ENCODE data around the gene S1PR2. TPM values are rescaled to one million over a fixed set of nuclear protein-coding genes. Genes with fewer than 3 reads are reported as not detected.

S1PR2 gene
- total and polyA plus RNA-seq, 4 donors, result 6.5 to 32.1 (median 13.0) TPM

GRCh38 chr19:10256551-10256950 is 25.4 kb upstream of the S1PR2 start:
- Histone ChIP-seq H3K27me3 (ENCODE audit: control insufficient read depth in 3 of 3, insufficient read depth in 3 of 3, low read length in 2 of 3) (no peaks in the 10 kb centered on the region), H3K36me3 (ENCODE audit: control insufficient read depth in 4 of 4, insufficient read depth in 4 of 4, low read length in 4 of 4) (peaks cover 4 to 42% (median 20%) of the 10 kb centered on the region in 4 donors), H3K27ac (ENCODE audit: low read depth in 1 of 2, low read length in 1 of 2) (no peak overlapping the region), H3K9ac (ENCODE audit: insufficient read depth in 1 of 2, low read length in 2 of 2) (no peak overlapping the region), H3K4me3 (no peak overlapping the region), H3K4me1 (ENCODE audit: control insufficient read depth in 5 of 5, insufficient read depth in 5 of 5, low read length in 5 of 5) (peaks cover 0 to 7% (median 3%) of the 10 kb centered on the region in 5 donors), H3K9me3 (ENCODE audit: control insufficient read depth in 4 of 4, insufficient read depth in 3 of 4, low read length in 3 of 4) (no peaks in the 10 kb centered on the region)
- TF ChIP-seq, protein P1, sequence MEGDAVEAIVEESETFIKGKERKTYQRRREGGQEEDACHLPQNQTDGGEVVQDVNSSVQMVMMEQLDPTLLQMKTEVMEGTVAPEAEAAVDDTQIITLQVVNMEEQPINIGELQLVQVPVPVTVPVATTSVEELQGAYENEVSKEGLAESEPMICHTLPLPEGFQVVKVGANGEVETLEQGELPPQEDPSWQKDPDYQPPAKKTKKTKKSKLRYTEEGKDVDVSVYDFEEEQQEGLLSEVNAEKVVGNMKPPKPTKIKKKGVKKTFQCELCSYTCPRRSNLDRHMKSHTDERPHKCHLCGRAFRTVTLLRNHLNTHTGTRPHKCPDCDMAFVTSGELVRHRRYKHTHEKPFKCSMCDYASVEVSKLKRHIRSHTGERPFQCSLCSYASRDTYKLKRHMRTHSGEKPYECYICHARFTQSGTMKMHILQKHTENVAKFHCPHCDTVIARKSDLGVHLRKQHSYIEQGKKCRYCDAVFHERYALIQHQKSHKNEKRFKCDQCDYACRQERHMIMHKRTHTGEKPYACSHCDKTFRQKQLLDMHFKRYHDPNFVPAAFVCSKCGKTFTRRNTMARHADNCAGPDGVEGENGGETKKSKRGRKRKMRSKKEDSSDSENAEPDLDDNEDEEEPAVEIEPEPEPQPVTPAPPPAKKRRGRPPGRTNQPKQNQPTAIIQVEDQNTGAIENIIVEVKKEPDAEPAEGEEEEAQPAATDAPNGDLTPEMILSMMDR (IDR thresholded peaks at IDR 0.05; ENCODE audit: control extremely low read depth, extremely low read depth), result no peak
- 78 to 79% methylated on average over 15 to 18 of the region's 18 CpGs for WGBS, 2 donors
- DNase-seq, result no peak
- no peak for ATAC-seq (ENCODE audit: insufficient read depth, low FRiP score)

DNA sequence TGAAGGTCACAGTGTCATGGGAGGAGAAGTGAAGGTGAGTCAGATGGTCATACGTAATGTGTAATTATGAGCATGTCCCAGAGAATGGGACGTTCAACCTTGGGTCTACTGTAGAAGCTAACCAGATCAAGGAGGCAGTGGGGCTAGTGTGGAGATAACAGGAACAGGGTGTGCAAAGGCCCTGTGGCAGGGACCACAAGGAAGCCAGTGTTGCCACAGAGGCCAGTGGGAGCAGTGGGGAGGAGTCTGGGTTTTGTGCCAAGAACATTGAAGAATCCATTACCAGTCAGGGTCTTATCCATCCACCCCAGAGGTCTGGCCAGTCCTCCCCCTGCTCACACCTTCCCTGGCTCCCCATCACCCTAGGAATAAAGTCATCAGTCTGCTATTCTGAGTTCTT is 24.2 kb upstream of the S1PR2 start:
- H3K4me3 ChIP-seq, result no peak overlapping the region
- ATAC-seq (ENCODE audit: insufficient read depth, low FRiP score) (no peak), DNase-seq (no peak)
- TF ChIP-seq, protein P1 (IDR thresholded peaks at IDR 0.05; ENCODE audit: control extremely low read depth, extremely low read depth), result no peak
- H3K9me3 ChIP-seq (ENCODE audit: control insufficient read depth in 4 of 4, insufficient read depth in 3 of 4, low read length in 3 of 4), result no peaks in the 10 kb centered on the region
- H3K4me1 ChIP-seq (ENCODE audit: control insufficient read depth in 5 of 5, insufficient read depth in 5 of 5, low read length in 5 of 5), result peaks cover 0 to 10% (median 3%) of the 10 kb centered on the region in 5 donors
- H3K36me3 ChIP-seq (ENCODE audit: control insufficient read depth in 4 of 4, insufficient read depth in 4 of 4, low read length in 4 of 4), result peaks cover 4 to 42% (median 20%) of the 10 kb centered on the region in 4 donors
- H3K9ac ChIP-seq (ENCODE audit: insufficient read depth in 1 of 2, low read length in 2 of 2), result no peak overlapping the region
- no peak overlapping the region for H3K27ac ChIP-seq (ENCODE audit: low read depth in 1 of 2, low read length in 1 of 2)
- no peaks in the 10 kb centered on the region for H3K27me3 ChIP-seq (ENCODE audit: control insufficient read depth in 3 of 3, insufficient read depth in 3 of 3, low read length in 2 of 3)
- WGBS, 2 donors, result 95 to 97% methylated on average over 2 of the region's 2 CpGs

GRCh38 chr19:10254244-10254643 is 23.1 kb upstream of the S1PR2 start:
- Histone ChIP-seq H3K27me3 (ENCODE audit: control insufficient read depth in 3 of 3, insufficient read depth in 3 of 3, low read length in 2 of 3) (no peaks in the 10 kb centered on the region), H3K9ac (ENCODE audit: insufficient read depth in 1 of 2, low read length in 2 of 2) (no peak overlapping the region), H3K4me1 (ENCODE audit: control insufficient read depth in 5 of 5, insufficient read depth in 5 of 5, low read length in 5 of 5) (peaks cover 0 to 10% (median 0%) of the 10 kb centered on the region in 5 donors), H3K4me3 (no peak overlapping the region), H3K27ac (ENCODE audit: low read depth in 1 of 2, low read length in 1 of 2) (no peak overlapping the region), H3K9me3 (ENCODE audit: control insufficient read depth in 4 of 4, insufficient read depth in 3 of 4, low read length in 3 of 4) (no peaks in the 10 kb centered on the region), H3K36me3 (ENCODE audit: control insufficient read depth in 4 of 4, insufficient read depth in 4 of 4, low read length in 4 of 4) (peaks cover 4 to 41% (median 20%) of the 10 kb centered on the region in 4 donors)
- TF ChIP-seq, protein P1 (IDR thresholded peaks at IDR 0.05; ENCODE audit: control extremely low read depth, extremely low read depth), result no peak
- ATAC-seq (ENCODE audit: insufficient read depth, low FRiP score), result no peak
- 94 to 95% methylated on average over 3 of the region's 3 CpGs for WGBS, 2 donors
- no peak for DNase-seq

DNA sequence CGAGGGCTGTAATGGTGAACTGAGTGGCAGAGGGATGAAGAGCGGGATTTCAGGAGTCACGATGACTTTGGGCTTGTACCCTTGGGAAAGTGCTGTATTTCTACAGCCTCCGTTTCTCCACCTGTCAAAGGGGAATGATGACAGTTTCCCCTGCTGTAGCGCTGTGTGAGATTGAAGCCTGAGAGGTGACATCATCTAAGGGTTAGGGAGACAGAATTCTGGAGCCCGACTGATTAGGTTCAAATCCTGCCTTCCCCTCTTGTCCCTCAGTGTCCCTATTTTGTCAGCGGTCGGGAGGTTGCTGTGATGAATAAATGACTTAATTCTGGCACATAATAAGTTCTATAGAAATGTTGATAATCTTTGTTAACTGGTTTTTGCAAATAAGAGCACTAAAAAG is 21.6 kb upstream of the S1PR2 start:
- H3K4me1 ChIP-seq (ENCODE audit: control insufficient read depth in 5 of 5, insufficient read depth in 5 of 5, low read length in 5 of 5), result peaks cover 0 to 10% (median 0%) of the 10 kb centered on the region in 5 donors
- H3K27me3 ChIP-seq (ENCODE audit: control insufficient read depth in 3 of 3, insufficient read depth in 3 of 3, low read length in 2 of 3), result no peaks in the 10 kb centered on the region
- peak overlapping the region in 1 of 2 donors; percentile 27 for H3K9ac ChIP-seq (ENCODE audit: insufficient read depth in 1 of 2, low read length in 2 of 2)
- H3K36me3 ChIP-seq (ENCODE audit: control insufficient read depth in 4 of 4, insufficient read depth in 4 of 4, low read length in 4 of 4), result peaks cover 4 to 28% (median 16%) of the 10 kb centered on the region in 4 donors
- H3K4me3 ChIP-seq, result peak overlapping the region; percentile 82
- 28 to 37% methylated on average over 8 of the region's 8 CpGs for WGBS, 2 donors
- no peak for ATAC-seq (ENCODE audit: insufficient read depth, low FRiP score)
- no peak for DNase-seq
- H3K27ac ChIP-seq (ENCODE audit: low read depth in 1 of 2, low read length in 1 of 2), result peak overlapping the region; percentile 73 to 89
- TF ChIP-seq, protein P1 (IDR thresholded peaks at IDR 0.05; ENCODE audit: control extremely low read depth, extremely low read depth), result no peak
- H3K9me3 ChIP-seq (ENCODE audit: control insufficient read depth in 4 of 4, insufficient read depth in 3 of 4, low read length in 3 of 4), result no peaks in the 10 kb centered on the region

All from lung (tissue), 12 donors.